ENCODE data around the gene SLC7A11. TPM values are rescaled to one million over a fixed set of nuclear protein-coding genes. Genes with fewer than 3 reads are reported as not detected.
A peak's percentile ranks its signal among the peaks of the same experiment; 100 is the strongest.

Gene SLC7A11
- total RNA-seq, 1 experiment from 2014 or later, result 14.0 TPM

GRCh38 chr4:138199568-138200235, 42.4 kb downstream of the SLC7A11 start:
- POLR2A ChIA-PET (ENCODE audit: unreplicated experiment), result no interaction called here
- H3K36me3 ChIP-seq (ENCODE audit: low read depth, low read length), result no peaks in the 10 kb centered on the region
- H4K20me1 ChIP-seq (ENCODE audit: low read length), result no peaks in the 10 kb centered on the region
- peaks cover 42% of the 10 kb centered on the region for H3K4me1 ChIP-seq (ENCODE audit: insufficient read depth, low read length)
- H3K4me3 ChIP-seq (ENCODE audit: low read length), result peak overlapping the region; percentile 41; the same call in 1 of the 2 replicates
- H3K27me3 ChIP-seq (ENCODE audit: low read length), result no peaks in the 10 kb centered on the region
- no peaks in the 10 kb centered on the region for H3F3A ChIP-seq (ENCODE audit: low read length, unreplicated experiment)
- TF ChIP-seq EZH2phosphoT487 (IDR thresholded peaks at IDR 0.05; ENCODE audit: borderline replicate concordance, low read length), result no peak
- no peak for TF ChIP-seq EZH2 (IDR thresholded peaks at IDR 0.05; ENCODE audit: low read length, unreplicated experiment)
- H3K27ac ChIP-seq (ENCODE audit: low read length), result peak overlapping the region; percentile 76
- peak; percentile 94 for ATAC-seq
- no peaks in the 10 kb centered on the region for H3K9me3 ChIP-seq (ENCODE audit: low read length)
- 0 out of 2 replicates have a peak overlapping the region, but pooled peaks have one; percentile 14 for H2AFZ ChIP-seq (ENCODE audit: low read length)
- H3K4me2 ChIP-seq (ENCODE audit: low read length), result peak overlapping the region; percentile 73
- intact Hi-C loops (cut with micrococcal nuclease), result loop anchor here (5.0 kb wide), 1 partner anchor 38 kb away; no protein-coding TSS in a partner anchor
- no peaks in the 10 kb centered on the region for H3K9me2 ChIP-seq (replicated peaks; ENCODE audit: low read length)
- DNase-seq, result peak; percentile 92
- peak overlapping the region; percentile 21 for H3K9ac ChIP-seq (ENCODE audit: low read length)
- CTCF ChIA-PET, result no interaction called here
- BruUV-seq (replicated peaks), result TSS peak; percentile 84
- no peaks in the 10 kb centered on the region for H3K79me2 ChIP-seq (ENCODE audit: low read length)

GRCh38 chr4:138196153-138196552, 46.0 kb downstream of the SLC7A11 start:
- no peak overlapping the region for H2AFZ ChIP-seq (ENCODE audit: low read length)
- no TSS peak for BruUV-seq (replicated peaks)
- H3K9ac ChIP-seq (ENCODE audit: low read length), result no peak overlapping the region
- ATAC-seq (no peak), DNase-seq (no peak)
- no peaks in the 10 kb centered on the region for H3K79me2 ChIP-seq (ENCODE audit: low read length)
- no peak overlapping the region for H3K4me2 ChIP-seq (ENCODE audit: low read length)
- H3K27ac ChIP-seq (ENCODE audit: low read length), result no peak overlapping the region
- H3K4me1 ChIP-seq (ENCODE audit: insufficient read depth, low read length), result peaks cover 36% of the 10 kb centered on the region
- H3F3A ChIP-seq (ENCODE audit: low read length, unreplicated experiment), result no peaks in the 10 kb centered on the region
- intact Hi-C loops (cut with micrococcal nuclease), result no loop called here
- no peaks in the 10 kb centered on the region for H3K36me3 ChIP-seq (ENCODE audit: low read depth, low read length)
- H3K4me3 ChIP-seq (ENCODE audit: low read length), result no peak overlapping the region
- POLR2A ChIA-PET (ENCODE audit: unreplicated experiment), result no interaction called here
- TF ChIP-seq EZH2phosphoT487 (IDR thresholded peaks at IDR 0.05; ENCODE audit: borderline replicate concordance, low read length) (no peak), EZH2 (IDR thresholded peaks at IDR 0.05; ENCODE audit: low read length, unreplicated experiment) (no peak), CTCF (conservative IDR thresholded peaks at IDR 0.05; ENCODE audit: low read depth, low read length) (no peak)
- H4K20me1 ChIP-seq (ENCODE audit: low read length), result no peaks in the 10 kb centered on the region
- no peaks in the 10 kb centered on the region for H3K9me3 ChIP-seq (ENCODE audit: low read length)
- no peaks in the 10 kb centered on the region for H3K27me3 ChIP-seq (ENCODE audit: low read length)
- CTCF ChIA-PET, result no interaction called here
- no peaks in the 10 kb centered on the region for H3K9me2 ChIP-seq (replicated peaks; ENCODE audit: low read length)

GRCh38 chr4:138193963-138194362, 48.2 kb downstream of the SLC7A11 start:
- H3K4me3 ChIP-seq (ENCODE audit: low read length), result no peak overlapping the region
- ChIA-PET CTCF (no interaction called here), POLR2A (ENCODE audit: unreplicated experiment) (no interaction called here)
- no peaks in the 10 kb centered on the region for H3F3A ChIP-seq (ENCODE audit: low read length, unreplicated experiment)
- no peaks in the 10 kb centered on the region for H3K9me2 ChIP-seq (replicated peaks; ENCODE audit: low read length)
- H3K9me3 ChIP-seq (ENCODE audit: low read length), result no peaks in the 10 kb centered on the region
- ATAC-seq, result no peak
- no peak for TF ChIP-seq EZH2 (IDR thresholded peaks at IDR 0.05; ENCODE audit: low read length, unreplicated experiment)
- DNase-seq, result no peak
- H3K4me1 ChIP-seq (ENCODE audit: insufficient read depth, low read length), result peaks cover 20% of the 10 kb centered on the region
- H3K36me3 ChIP-seq (ENCODE audit: low read depth, low read length), result no peaks in the 10 kb centered on the region
- H3K27ac ChIP-seq (ENCODE audit: low read length), result no peak overlapping the region
- H3K79me2 ChIP-seq (ENCODE audit: low read length), result no peaks in the 10 kb centered on the region
- no peaks in the 10 kb centered on the region for H3K27me3 ChIP-seq (ENCODE audit: low read length)
- no peak overlapping the region for H3K9ac ChIP-seq (ENCODE audit: low read length)
- BruUV-seq (replicated peaks), result no TSS peak
- no peaks in the 10 kb centered on the region for H4K20me1 ChIP-seq (ENCODE audit: low read length)
- H3K4me2 ChIP-seq (ENCODE audit: low read length), result no peak overlapping the region
- intact Hi-C loops (cut with micrococcal nuclease), result loop anchor here (5.0 kb wide), 1 partner anchor 328 kb away; no protein-coding TSS in a partner anchor
- H2AFZ ChIP-seq (ENCODE audit: low read length), result no peak overlapping the region

Measured in PC-3 (cell line).